Renal cortex interstitium (tissue), 11 donors: ENCODE measurements around the gene ELF4. TPM values are rescaled to one million over a fixed set of nuclear protein-coding genes. Genes with fewer than 3 reads are reported as not detected.

Source experiments
- DNase-seq, 11 donors: peaks; one replicate each; pipeline ENCODE4 v3.0.0-alpha.2; 2013; ENCODE audit warnings: low read depth in 9 of 11, low spot score in 4 of 11; ENCODE audit errors: extremely low read depth in 1 of 11
- polyA plus RNA-seq, 3 donors: library from polyadenylated mRNA; unstranded; fragments of 120-200 nt; gene quantifications; one replicate each; pipeline ENCODE4 v1.2.1, GENCODE V29; 2013; ENCODE audit not compliant: insufficient read length in 3 of 3

ELF4 gene
- polyA plus RNA-seq, 3 donors = 11.7 to 13.9 (median 12.8) TPM

DNA sequence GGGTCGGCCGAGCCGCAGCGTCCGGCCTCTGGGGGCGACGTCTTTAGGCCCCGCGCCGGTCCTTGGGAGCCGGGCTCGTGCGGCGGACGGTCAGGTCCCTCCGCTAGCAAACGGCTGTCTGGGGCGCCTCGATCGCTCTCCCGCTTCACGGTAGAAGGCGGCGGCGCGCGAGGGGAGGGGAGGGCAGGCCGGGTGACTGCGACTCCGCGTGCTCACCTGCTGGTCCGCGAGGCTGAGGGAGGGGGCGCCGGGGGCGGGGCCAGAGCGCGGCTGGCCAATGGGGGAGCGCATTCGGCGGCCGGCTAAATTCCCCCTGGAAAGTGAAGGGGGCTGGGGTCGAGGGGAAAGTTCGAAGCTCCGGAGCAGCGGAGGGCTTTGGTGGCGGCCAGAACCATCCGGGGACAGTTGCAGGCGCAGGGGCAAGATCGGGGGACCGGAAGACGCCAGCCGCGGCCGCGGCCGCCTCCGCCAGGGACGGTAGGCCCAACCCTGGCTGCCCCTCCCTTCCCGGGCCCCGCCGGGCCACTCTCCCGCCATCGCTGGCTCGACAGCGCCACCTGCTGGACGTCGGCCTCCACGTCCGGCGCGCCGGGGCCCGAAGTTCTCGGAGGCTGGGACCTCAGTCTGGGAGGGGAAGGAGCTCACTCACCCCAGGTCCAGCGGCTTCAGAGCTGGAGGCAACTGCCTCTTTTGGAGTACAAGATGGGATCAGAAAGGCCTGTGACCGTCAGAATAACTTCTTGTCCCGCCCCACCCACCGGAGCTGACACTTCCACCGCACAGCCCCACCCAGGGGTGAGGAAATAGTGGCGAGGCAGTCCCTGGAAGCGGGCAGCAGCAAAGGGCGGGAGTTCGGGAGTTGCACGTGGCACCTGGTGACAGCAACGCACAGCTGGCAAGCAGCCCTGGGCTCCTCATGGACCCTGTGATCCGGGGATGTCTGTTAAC lies 49.9 kb downstream of the ELF4 start:
- peak in 6 of 11 donors; percentile 48 to 70 (median 54) for DNase-seq

DNA sequence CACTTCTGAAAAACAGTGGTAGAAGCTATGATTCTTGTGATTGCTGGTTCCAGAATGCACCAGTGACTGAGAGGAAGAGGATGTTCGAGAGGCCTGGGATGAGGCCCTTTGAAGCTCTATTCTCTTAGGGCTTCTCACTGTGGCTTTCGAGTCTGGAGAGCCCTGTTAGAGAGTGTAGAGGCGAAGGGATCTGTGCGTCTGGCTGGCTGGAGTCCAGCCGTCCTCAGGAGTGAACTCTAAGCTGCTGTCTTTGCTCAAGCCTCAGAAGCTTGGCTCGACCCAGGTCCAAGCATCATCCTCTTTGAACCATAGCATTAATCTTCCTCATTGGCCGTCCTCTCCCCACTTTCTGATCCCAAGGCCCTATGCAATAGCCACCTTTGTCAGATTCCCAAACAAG lies 51.6 kb downstream of the ELF4 start:
- DNase-seq = no peak

DNA sequence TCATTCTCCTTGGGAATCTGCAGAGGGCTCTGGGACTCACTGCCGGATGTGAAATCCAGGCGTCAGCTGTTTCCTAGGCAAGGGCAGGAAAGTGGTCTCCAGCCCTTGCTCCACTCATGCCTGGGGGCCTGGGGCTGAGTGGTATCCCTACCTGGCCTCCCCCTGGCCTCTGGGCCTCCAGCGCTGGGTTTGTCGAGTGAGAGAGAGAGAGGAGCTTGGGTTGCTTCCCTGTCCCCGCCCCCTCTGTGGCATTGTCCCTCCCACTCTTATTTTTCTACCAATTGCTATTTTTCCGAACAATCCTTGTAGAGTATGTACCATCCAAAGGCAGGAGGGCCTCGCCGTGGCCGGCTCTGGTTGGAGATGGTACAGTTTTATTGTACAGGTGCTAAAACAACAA lies 53.1 kb downstream of the ELF4 start:
- DNase-seq = no peak

DNA sequence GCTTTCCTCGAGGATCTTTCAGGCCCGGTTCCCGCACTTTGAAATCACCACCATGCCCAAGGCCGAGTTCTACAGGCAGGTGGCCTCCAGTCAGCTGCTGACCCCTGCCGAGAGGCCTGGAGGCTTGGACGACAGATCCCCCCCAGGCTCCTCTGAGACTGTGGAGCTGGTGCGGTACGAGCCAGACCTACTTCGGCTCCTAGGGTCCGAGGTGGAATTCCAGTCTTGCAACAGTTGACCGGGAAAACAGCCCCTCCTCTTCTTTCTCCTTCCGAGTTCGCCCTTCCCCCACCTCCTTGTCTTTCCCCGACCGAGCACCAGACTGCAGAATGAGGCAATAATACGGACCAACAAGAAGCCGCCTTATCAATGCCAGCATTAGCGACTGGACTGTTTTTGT lies 54.4 kb downstream of the ELF4 start:
- DNase-seq = no peak

DNA sequence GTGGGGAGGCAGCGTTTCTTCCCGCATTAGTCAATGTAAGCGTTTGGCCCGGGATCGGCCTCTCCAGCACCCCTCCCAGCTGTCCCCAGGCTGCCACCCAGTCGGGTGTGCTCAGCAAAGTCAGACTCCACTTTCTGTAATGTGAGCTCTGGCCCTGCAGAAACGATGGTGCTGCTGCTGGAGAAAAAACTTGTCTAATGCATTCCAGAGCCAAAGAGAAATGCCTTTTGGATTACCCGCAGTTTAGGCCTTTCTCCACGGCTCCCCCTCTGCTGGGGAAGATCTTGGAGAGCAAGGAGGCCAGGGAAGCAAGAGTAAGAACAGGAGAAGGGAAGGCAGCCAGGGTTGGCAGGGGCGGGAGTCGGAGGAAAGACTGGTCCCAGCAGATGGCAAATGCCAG lies 55.2 kb downstream of the ELF4 start:
- DNase-seq = no peak

DNA sequence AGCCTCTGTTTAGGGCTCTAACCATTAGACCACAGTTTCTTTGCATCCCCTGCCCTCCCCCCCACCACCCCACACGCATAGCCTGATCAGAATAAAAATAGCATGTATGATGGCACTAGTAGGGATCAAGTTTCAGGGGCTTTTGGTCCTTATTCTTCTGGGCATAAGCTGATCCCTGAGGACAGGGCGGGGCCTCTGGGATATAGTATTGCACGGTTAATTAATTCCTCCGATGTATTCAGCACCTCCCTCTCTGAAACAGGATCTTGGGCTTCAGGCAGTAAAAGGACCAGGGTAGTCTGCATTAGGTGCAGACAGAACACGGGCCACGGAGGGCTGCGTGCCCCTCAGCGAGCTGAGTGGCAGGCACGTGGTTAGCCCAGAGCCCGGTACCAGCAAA lies 57.1 kb downstream of the ELF4 start:
- DNase-seq = no peak

- DNase-seq = no peak
Measured at GRCh38 chrX:130051176-130051845, 59.0 kb downstream of the ELF4 start.

GRCh38 chrX:130049821-130050220 lies 60.5 kb downstream of the ELF4 start:
- no peak for DNase-seq

GRCh38 chrX:130048686-130049222 lies 61.5 kb downstream of the ELF4 start:
- no peak for DNase-seq

DNA sequence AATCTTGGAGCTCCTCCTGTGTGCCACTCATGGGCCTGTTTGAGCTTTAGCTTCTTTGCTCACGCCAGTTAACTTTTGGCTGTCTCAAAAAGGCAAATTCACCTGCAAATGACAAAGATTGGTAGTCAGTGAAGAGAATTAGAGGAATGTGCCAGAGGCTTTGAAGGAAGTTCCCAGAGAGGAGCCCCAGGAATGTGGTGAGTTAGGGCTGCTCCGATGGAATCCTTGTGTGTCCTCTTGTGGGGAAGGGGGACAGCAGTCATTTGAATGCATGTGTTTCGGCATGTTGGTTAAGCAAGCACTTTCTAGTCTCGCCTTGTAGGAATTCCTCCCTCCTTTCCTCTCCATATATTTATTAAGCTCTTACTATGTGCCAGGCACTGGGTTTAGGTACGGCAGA lies 62.9 kb downstream of the ELF4 start:
- no peak for DNase-seq

DNA sequence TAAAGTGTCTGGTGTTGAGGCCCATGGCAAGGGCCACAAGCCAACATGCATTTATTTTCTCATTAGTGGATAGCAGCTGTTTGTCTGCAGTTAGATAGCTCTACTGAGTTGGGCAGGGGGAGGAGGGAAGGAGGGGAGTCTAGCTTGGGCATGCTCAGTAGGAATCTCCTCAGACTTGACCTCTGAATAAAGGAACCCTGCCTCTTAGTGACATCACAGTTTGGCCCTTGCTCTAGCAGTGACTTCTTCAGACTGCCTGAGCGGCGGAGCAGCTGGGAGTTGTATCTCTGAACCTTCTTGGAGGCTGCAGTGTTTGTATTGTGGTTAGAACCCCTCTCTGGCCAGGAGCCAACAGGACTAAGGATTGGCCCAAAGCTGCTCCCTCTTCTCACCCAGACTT lies 70.5 kb downstream of the ELF4 start:
- no peak for DNase-seq

DNA sequence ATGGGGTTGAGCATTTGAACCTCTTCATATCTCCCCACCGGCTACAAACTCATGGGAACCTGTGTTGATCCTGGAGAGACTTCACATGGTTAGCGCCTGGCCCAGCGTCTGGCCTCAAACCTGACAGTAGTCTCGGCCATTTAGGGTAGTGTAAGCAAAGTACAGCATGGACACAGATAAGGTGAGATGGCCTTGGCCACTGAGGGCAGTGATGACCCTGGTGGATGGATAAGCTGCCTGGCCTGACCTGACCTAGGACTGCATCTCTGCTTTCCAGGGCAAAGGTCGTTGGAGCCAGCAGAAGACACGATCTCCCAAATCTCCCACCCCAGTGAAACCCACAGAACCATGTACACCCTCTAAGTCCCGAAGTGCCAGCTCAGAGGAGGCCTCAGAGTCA lies 76.1 kb downstream of the ELF4 start:
- DNase-seq = no peak

DNA sequence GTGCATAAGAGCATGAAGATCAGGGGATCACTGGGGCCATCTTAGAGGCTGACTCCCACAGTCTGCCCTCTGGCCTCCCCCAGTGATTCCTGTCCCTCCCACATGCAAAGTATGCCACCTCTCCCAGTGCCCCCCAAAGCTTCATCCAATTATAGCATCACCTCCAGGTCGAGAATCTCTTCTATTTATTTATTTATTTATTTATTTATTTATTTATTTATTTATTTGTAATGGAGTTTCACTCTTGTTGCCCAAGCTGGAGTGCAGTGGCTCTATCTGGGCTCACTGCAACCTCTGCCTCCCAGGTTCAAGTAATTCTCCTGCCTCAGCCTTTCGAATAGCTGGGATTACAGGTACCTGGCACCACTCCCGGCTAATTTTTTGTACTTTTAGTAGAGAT lies 77.7 kb downstream of the ELF4 start:
- no peak for DNase-seq

- DNase-seq = no peak
Measured at GRCh38 chrX:130030826-130031225, 79.5 kb downstream of the ELF4 start.

DNA sequence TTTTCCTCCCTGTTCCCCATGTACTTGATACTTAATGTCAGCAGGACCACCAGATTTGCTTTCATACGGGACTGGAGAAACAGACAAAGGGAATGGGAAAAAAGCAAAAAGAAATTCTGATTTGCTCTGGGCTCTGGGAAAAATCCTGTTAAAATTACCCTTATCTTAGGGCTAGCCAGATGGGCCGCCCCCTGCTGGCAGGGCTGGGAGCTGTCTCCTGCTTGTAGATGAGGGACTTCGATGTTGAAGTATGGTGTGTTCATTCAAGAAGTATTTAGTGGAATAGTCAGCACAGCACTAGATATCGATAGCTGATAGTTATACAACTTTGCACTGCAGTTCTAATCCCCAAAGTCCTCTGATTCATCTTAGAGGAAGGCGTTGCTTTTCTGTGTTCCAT lies 82.1 kb downstream of the ELF4 start:
- no peak for DNase-seq

- no peak for DNase-seq
Measured at GRCh38 chrX:130027569-130027968, 82.7 kb downstream of the ELF4 start.

DNA sequence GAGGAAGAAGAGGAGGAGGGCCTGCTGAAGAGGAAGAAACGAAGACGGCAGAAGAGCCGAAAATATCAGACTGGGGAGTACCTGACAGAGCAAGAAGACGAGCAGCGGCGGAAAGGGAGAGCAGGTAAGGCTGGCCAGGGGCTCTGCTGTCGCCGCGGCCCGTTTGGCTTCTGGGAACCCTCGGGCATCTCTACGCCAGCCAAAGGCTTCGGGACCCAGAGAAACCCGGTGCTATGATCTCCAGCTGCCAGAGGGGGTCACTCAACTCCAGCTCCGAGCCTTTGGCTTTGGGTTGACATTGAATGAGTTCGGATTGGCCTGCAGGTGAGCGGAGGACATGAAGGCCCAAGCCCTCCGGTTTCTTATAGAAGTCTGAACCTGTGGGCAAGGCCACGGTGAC lies 85.0 kb downstream of the ELF4 start:
- DNase-seq = no peak

DNA sequence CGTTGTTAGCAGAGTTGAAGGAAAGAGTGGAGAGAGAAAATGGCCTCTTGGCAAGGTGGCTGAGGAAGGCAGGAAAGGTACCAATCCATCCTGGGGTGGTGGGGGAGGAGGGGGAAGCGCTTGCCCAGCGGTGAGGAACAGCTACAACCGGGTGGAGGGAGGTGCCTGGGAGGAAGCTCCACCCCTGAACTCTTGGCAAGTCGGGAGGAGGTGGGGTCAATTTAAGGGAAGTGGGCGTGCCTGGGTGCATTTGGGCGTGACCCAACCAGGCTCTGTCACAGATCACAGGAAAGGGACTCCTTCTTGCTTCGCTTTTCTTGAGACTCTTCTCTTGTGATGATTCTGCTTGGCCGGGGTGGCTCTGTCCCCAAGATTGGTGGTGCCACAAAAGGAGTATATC lies 86.2 kb downstream of the ELF4 start:
- peak; percentile 4 to 63 (median 41) for DNase-seq

GRCh38 chrX:130020661-130021324 lies 89.5 kb downstream of the ELF4 start:
- no peak for DNase-seq

GRCh38 chrX:130018143-130018542 lies 92.2 kb downstream of the ELF4 start:
- DNase-seq = no peak
